H9 (cell line): ENCODE results near the gene DOCK1. TPM values are rescaled to one million over a fixed set of nuclear protein-coding genes. Genes with fewer than 3 reads are reported as not detected.

Experiments used
- DNase-seq: peaks from one replicate; pipeline ENCODE4 v3.0.0-alpha.2; 2017
- H2AFZ ChIP-seq: one replicate; pipeline ENCODE4 v1.6.1; 2013; ENCODE audit warnings: mild to moderate bottlenecking, low read length, control low read depth, moderate library complexity
- H2AK5ac ChIP-seq: 2 replicates; pipeline ENCODE4 v1.6.1; 2013; ENCODE audit warnings: low read length, control low read depth, mixed read lengths; ENCODE audit not compliant: insufficient read length
- H2BK120ac ChIP-seq: one replicate; pipeline ENCODE4 v1.6.1; 2013; ENCODE audit warnings: low read depth, mild to moderate bottlenecking, low read length, control low read depth, inconsistent platforms; ENCODE audit not compliant: poor library complexity, severe bottlenecking
- H2BK12ac ChIP-seq: 2 replicates; pipeline ENCODE4 v1.6.1; 2013; ENCODE audit warnings: low read length, control low read depth, mixed read lengths, low read depth; ENCODE audit not compliant: insufficient read length
- H2BK15ac ChIP-seq: 2 replicates; pipeline ENCODE4 v1.6.1; 2013; ENCODE audit warnings: low read depth, low read length, control low read depth
- H2BK20ac ChIP-seq: one replicate; pipeline ENCODE4 v1.6.1; 2013; ENCODE audit warnings: low read depth, mild to moderate bottlenecking, low read length, control low read depth, inconsistent platforms; ENCODE audit not compliant: poor library complexity, severe bottlenecking
- H2BK5ac ChIP-seq: 2 replicates; pipeline ENCODE4 v1.6.1; 2013; ENCODE audit warnings: low read length, control low read depth, mixed read lengths; ENCODE audit not compliant: insufficient read length
- H3K14ac ChIP-seq: 2 replicates; pipeline ENCODE4 v1.6.1; 2013; ENCODE audit warnings: low read length, control low read depth; ENCODE audit not compliant: insufficient read depth
- H3K18ac ChIP-seq: 2 replicates; pipeline ENCODE4 v1.6.1; 2013; ENCODE audit warnings: low read depth, mild to moderate bottlenecking, mixed read lengths, low read length, control low read depth; ENCODE audit not compliant: insufficient read length
- H3K23ac ChIP-seq: 2 replicates; pipeline ENCODE4 v1.6.1; 2013; ENCODE audit warnings: low read length, control low read depth, mixed read lengths, low read depth; ENCODE audit not compliant: insufficient read length
- H3K23me2 ChIP-seq: 2 replicates; pipeline ENCODE4 v1.6.1; 2013; ENCODE audit warnings: low read depth, mild to moderate bottlenecking, mixed read lengths, low read length, control low read depth; ENCODE audit not compliant: insufficient read length, poor library complexity, severe bottlenecking
- H3K27ac ChIP-seq: 2 replicates; pipeline ENCODE4 v1.5.1; 2013; ENCODE audit warnings: low read length, control low read depth, mixed read lengths, low read depth; ENCODE audit not compliant: insufficient read length
- H3K27me3 ChIP-seq: 2 replicates; pipeline ENCODE4 v1.6.1; 2013; ENCODE audit warnings: low read length, control low read depth, inconsistent platforms; ENCODE audit not compliant: insufficient read depth
- H3K4ac ChIP-seq: 2 replicates; pipeline ENCODE4 v1.6.1; 2013; ENCODE audit warnings: low read depth, mild to moderate bottlenecking, control low read depth, inconsistent platforms, low read length, moderate library complexity
- H3K4me1 ChIP-seq: 2 replicates; pipeline ENCODE4 v1.6.1; 2013; ENCODE audit warnings: low read length, control low read depth, inconsistent platforms; ENCODE audit not compliant: insufficient read depth
- H3K4me2 ChIP-seq: 2 replicates; pipeline ENCODE4 v1.6.1; 2013; ENCODE audit warnings: low read length, control low read depth, mixed read lengths; ENCODE audit not compliant: insufficient read length, insufficient read depth
- H3K56ac ChIP-seq: 2 replicates; pipeline ENCODE4 v1.6.1; 2013; ENCODE audit warnings: low read depth, mild to moderate bottlenecking, mixed read lengths, low read length, control low read depth; ENCODE audit not compliant: insufficient read length
- H3K79me1 ChIP-seq: 2 replicates; pipeline ENCODE4 v1.6.1; 2013; ENCODE audit warnings: low read depth, mild to moderate bottlenecking, moderate library complexity, low read length, control low read depth, inconsistent platforms; ENCODE audit not compliant: insufficient read depth, poor library complexity, severe bottlenecking
- H3K79me2 ChIP-seq: 2 replicates; pipeline ENCODE4 v1.6.1; 2013; ENCODE audit warnings: low read length, control low read depth, inconsistent platforms; ENCODE audit not compliant: insufficient read depth
- H3K9ac ChIP-seq: 2 replicates; pipeline ENCODE4 v1.6.1; 2013; ENCODE audit warnings: low read length, control low read depth, mixed read lengths; ENCODE audit not compliant: insufficient read length; ENCODE audit errors: extremely low read depth
- H3K9me3 ChIP-seq: one replicate; pipeline ENCODE4 v1.6.1; 2013; ENCODE audit warnings: low read depth, low read length, inconsistent platforms; ENCODE audit not compliant: control insufficient read depth
- H3T11ph ChIP-seq: one replicate; pipeline ENCODE4 v1.6.1; 2013; ENCODE audit warnings: mild to moderate bottlenecking, low read length, control low read depth, inconsistent platforms
- H4K20me1 ChIP-seq: one replicate; pipeline ENCODE4 v1.6.1; 2013; ENCODE audit not compliant: control insufficient read depth, insufficient read length, insufficient read depth
- H4K5ac ChIP-seq: 2 replicates; pipeline ENCODE4 v1.6.1; 2013; ENCODE audit warnings: low read depth, mild to moderate bottlenecking, mixed read lengths, low read length, control low read depth; ENCODE audit not compliant: insufficient read length
- H4K8ac ChIP-seq: replicated peaks from 2 replicates; pipeline ENCODE4 v1.6.1; 2013; ENCODE audit warnings: low read length, control low read depth, mixed read lengths, low read depth; ENCODE audit not compliant: insufficient read length
- H4K91ac ChIP-seq: 2 replicates; pipeline ENCODE4 v1.6.1; 2013; ENCODE audit warnings: low read depth, mild to moderate bottlenecking, moderate library complexity, mixed read lengths, low read length, control low read depth; ENCODE audit not compliant: insufficient read length
- H3K27ac Mint-ChIP-seq, 3 experiments: 2 replicates in 2 of 3; 3 replicates in 1 of 3; pipeline ENCODE4 v1.8.0; 2020 to 2021; ENCODE audit warnings: mixed read lengths in 3 of 3, mild to moderate bottlenecking in 1 of 3, moderate library complexity in 1 of 3
- H3K27me3 Mint-ChIP-seq: 2 replicates; pipeline ENCODE4 v1.8.0; 2021; ENCODE audit warnings: low read depth, mild to moderate bottlenecking, moderate library complexity, mixed read lengths
- H3K36me3 Mint-ChIP-seq, 3 experiments: 2 replicates in 2 of 3; 3 replicates in 1 of 3; pipeline ENCODE4 v1.8.0; 2020 to 2021; ENCODE audit warnings: low read depth in 3 of 3, mixed read lengths in 3 of 3; ENCODE audit not compliant: insufficient read depth in 1 of 3
- H3K4me1 Mint-ChIP-seq, 2 experiments: 2 replicates each; pipeline ENCODE4 v1.8.0; 2020; ENCODE audit warnings: mixed read lengths in 2 of 2
- H3K4me3 Mint-ChIP-seq, 2 experiments: 2 replicates in 1 of 2; 3 replicates in 1 of 2; pipeline ENCODE4 v1.8.0; 2020 to 2021; ENCODE audit warnings: mild to moderate bottlenecking in 2 of 2, mixed read lengths in 2 of 2, moderate library complexity in 1 of 2
- H3K9me3 Mint-ChIP-seq, 2 experiments: 2 replicates in 1 of 2; 3 replicates in 1 of 2; pipeline ENCODE4 v1.8.0; 2020; ENCODE audit warnings: mild to moderate bottlenecking in 2 of 2, mixed read lengths in 2 of 2, moderate library complexity in 1 of 2
- CTCF ChIP-seq: fragments of 200-600 bp; sonication (generic); conservative IDR thresholded peaks from 3 replicates; pipeline ENCODE4 v1.8.0; 2021; ENCODE audit warnings: antibody characterized with exemption, mild to moderate bottlenecking
- WGBS: extraction: QIAGEN DNeasy Blood & Tissue Kit; methylation state at CpG from one replicate; pipeline ENCODE4 v1.1.7; 2013; ENCODE audit warnings: missing lambda C conversion rate, low lambda C conversion rate, mixed read lengths; ENCODE audit not compliant: insufficient read length; ENCODE audit errors: extremely low coverage; 5-methylcytosine and 5-hydroxymethylcytosine counted together
- total RNA-seq: library from RNA; stranded (reverse); gene quantifications from 2 replicates; pipeline ENCODE4 v1.2.1, GENCODE V29; 2021

The DOCK1 gene
- total RNA-seq, 1 experiment from 2014 or later = 57.0 TPM

- Histone ChIP-seq H3K9me3 (no peaks in the 10 kb centered on the region), H3K27me3 (no peaks in the 10 kb centered on the region), H3K9ac (no peak overlapping the region), H3K4ac (no peak overlapping the region), H2AFZ (no peak overlapping the region), H3K79me2 (no peaks in the 10 kb centered on the region), H2BK20ac (no peak overlapping the region), H3K27ac (no peak overlapping the region), H3K23ac (no peak overlapping the region), H2BK5ac (no peak overlapping the region), H3K56ac (no peak overlapping the region), H2BK15ac (no peak overlapping the region), H4K8ac (no peak overlapping the region), H3K4me1 (no peaks in the 10 kb centered on the region), H4K91ac (no peak overlapping the region), H3K23me2 (no peaks in the 10 kb centered on the region), H4K5ac (no peak overlapping the region), H3T11ph (no peak overlapping the region), H3K79me1 (no peaks in the 10 kb centered on the region), H3K4me2 (no peak overlapping the region), H3K18ac (no peak overlapping the region), H2BK12ac (no peak overlapping the region), H2AK5ac (no peak overlapping the region), H2BK120ac (no peak overlapping the region), H3K14ac (no peak overlapping the region), H4K20me1 (no peaks in the 10 kb centered on the region)
- no peak for DNase-seq
- H3K27me3 Mint-ChIP-seq = no peaks in the 10 kb centered on the region
- H3K4me3 Mint-ChIP-seq = no peak overlapping the region
- H3K27ac Mint-ChIP-seq = no peak overlapping the region
- no CpG with 5 or more reads among the region's 7 CpGs for WGBS
- TF ChIP-seq CTCF = no peak
- H3K4me1 Mint-ChIP-seq = no peaks in the 10 kb centered on the region
- no peaks in the 10 kb centered on the region for H3K9me3 Mint-ChIP-seq
- H3K36me3 Mint-ChIP-seq = peaks cover 9 to 21% (median 18%) of the 10 kb centered on the region in 3 experiments; a peak in 6 of 7 replicates
These were observed 227.2 kb downstream of the DOCK1 start for GRCh38 chr10:127132451-127132850.
